ENCODE results near the gene USF2.

Gene USF2

GRCh38 chr19:35248310-35249145 is 20.2 kb upstream of the USF2 start, which contains the start of gene LSR (continued):
- TF ChIP-seq ZNF701 (tag by site-specific recombination; IDR thresholded peaks at IDR 0.05) = no peak; the same call in 1 of the 2 replicates
- TF ChIP-seq ZSCAN30 (tag by site-specific recombination; IDR thresholded peaks at IDR 0.05) = peak; percentile 82
- peak; percentile 67; the same call in 1 of the 2 replicates for TF ChIP-seq ZSCAN4 (tag by site-specific recombination; IDR thresholded peaks at IDR 0.05)
- TF ChIP-seq ZBTB7A (tag by site-specific recombination; IDR thresholded peaks at IDR 0.05; ENCODE audit: low read depth) = peak; percentile 80
- peak; percentile 99 for TF ChIP-seq ZNF777 (tag by site-specific recombination; IDR thresholded peaks at IDR 0.05; ENCODE audit: borderline replicate concordance)
- peak; percentile 56; the same call in 1 of the 2 replicates for TF ChIP-seq ZNF146 (tag by site-specific recombination; IDR thresholded peaks at IDR 0.05)
- TF ChIP-seq ZBTB20 (tag by site-specific recombination; IDR thresholded peaks at IDR 0.05) = peak; percentile 94
- peak; percentile 51 for TF ChIP-seq BCL11A (tag by site-specific recombination; IDR thresholded peaks at IDR 0.05; ENCODE audit: low read depth)
- peak; percentile 100 for TF ChIP-seq SP3 (tag by site-specific recombination; IDR thresholded peaks at IDR 0.05)
- no peak for TF ChIP-seq ZNF175 (tag by site-specific recombination; IDR thresholded peaks at IDR 0.05)
- peak; percentile 93 for TF ChIP-seq ZNF561 (tag by site-specific recombination; IDR thresholded peaks at IDR 0.05; ENCODE audit: borderline replicate concordance)
- no peak for TF ChIP-seq ZNF19 (tag by site-specific recombination; IDR thresholded peaks at IDR 0.05; ENCODE audit: low read depth)
- TF ChIP-seq SCRT2 (tag by site-specific recombination; IDR thresholded peaks at IDR 0.05) = peak; percentile 100
- no peak for TF ChIP-seq ZNF571 (tag by site-specific recombination; IDR thresholded peaks at IDR 0.05)
- no peak for TF ChIP-seq ZNF514 (tag by site-specific recombination; IDR thresholded peaks at IDR 0.05)
- TF ChIP-seq ZNF621 (tag by site-specific recombination; IDR thresholded peaks at IDR 0.05) = no peak
- peak; percentile 66; the same call in 1 of the 2 replicates for TF ChIP-seq BCL6B (tag by site-specific recombination; IDR thresholded peaks at IDR 0.05)
- peak; percentile 99 for TF ChIP-seq ZFP69B (tag by site-specific recombination; IDR thresholded peaks at IDR 0.05)
- TF ChIP-seq ZSCAN5A (tag by site-specific recombination; IDR thresholded peaks at IDR 0.05) = peak; percentile 97
- peak; percentile 100 for TF ChIP-seq ZNF692 (tag by site-specific recombination; IDR thresholded peaks at IDR 0.05)
- TF ChIP-seq ZNF169 (tag by site-specific recombination; IDR thresholded peaks at IDR 0.05) = peak; percentile 83; the same call in 1 of the 2 replicates
- TF ChIP-seq HOXD13 (CRISPR knock-in tag; IDR thresholded peaks at IDR 0.05; ENCODE audit: borderline replicate concordance) = no peak
- TF ChIP-seq ZBTB49 (tag by site-specific recombination; IDR thresholded peaks at IDR 0.05; ENCODE audit: low read depth) = no peak
- TF ChIP-seq ZBTB1 (tag by site-specific recombination; IDR thresholded peaks at IDR 0.05) = 0 out of 2 replicates have a peak, but pooled peaks have one; percentile 9
- no peak for TF ChIP-seq ZNF248 (tag by site-specific recombination; IDR thresholded peaks at IDR 0.05)
- TF ChIP-seq ZNF23 (tag by site-specific recombination; IDR thresholded peaks at IDR 0.05; ENCODE audit: borderline replicate concordance) = no peak
- peak; percentile 49 for TF ChIP-seq ZNF18 (tag by site-specific recombination; IDR thresholded peaks at IDR 0.05)
- peak; percentile 72 for TF ChIP-seq ZNF488 (tag by site-specific recombination; IDR thresholded peaks at IDR 0.05)
- no peak for TF ChIP-seq ZNF354C (tag by site-specific recombination; IDR thresholded peaks at IDR 0.05; ENCODE audit: borderline replicate concordance, low read depth)
- TF ChIP-seq ZNF521 (tag by site-specific recombination; IDR thresholded peaks at IDR 0.05) = no peak

Measured in HEK293 (cell line).